ENCODE data around the gene NPFFR1.

NPFFR1 gene

GRCh38 chr10:70277396-70278030 is 6.3 kb downstream of the NPFFR1 start:
- H3K4me3 ChIP-seq (ENCODE audit: low read depth, low read length): no peak overlapping the region
- DNase-seq (ENCODE audit: low read depth, low spot score): no peak
- no peak for TF ChIP-seq CTCF (IDR thresholded peaks at IDR 0.05; ENCODE audit: insufficient read depth, low read length, missing control alignments)
- ChIA-PET CTCF (interaction anchor here (1.5 kb wide), 1 partner anchor 87 kb away, joined by 8 read pairs; no protein-coding TSS in a partner anchor), POLR2A (no interaction called here)

- ChIA-PET POLR2A (no interaction called here), CTCF (interaction anchor here (0.8 to 1.9 kb wide), 4 partner anchors 9 to 90 kb away, joined by 3 to 6 read pairs (median 4); partner anchors contain the start of gene NPFFR1)
- no peak overlapping the region for H3K4me3 ChIP-seq (ENCODE audit: low read depth, low read length)
- DNase-seq (ENCODE audit: low read depth, low spot score): peak; percentile 57
- TF ChIP-seq CTCF (IDR thresholded peaks at IDR 0.05; ENCODE audit: insufficient read depth, low read length, missing control alignments): no peak
Measured at GRCh38 chr10:70274643-70275042, 9.2 kb downstream of the NPFFR1 start.

GRCh38 chr10:70272925-70273316 is 10.9 kb downstream of the NPFFR1 start:
- peak; percentile 23 for TF ChIP-seq CTCF (IDR thresholded peaks at IDR 0.05; ENCODE audit: insufficient read depth, low read length, missing control alignments)
- no peak overlapping the region for H3K4me3 ChIP-seq (ENCODE audit: low read depth, low read length)
- ChIA-PET CTCF (interaction anchor here (0.9 to 2.0 kb wide), 16 partner anchors 9 to 100 kb away, joined by 3 to 13 read pairs (median 3); partner anchors contain the start of gene NPFFR1), POLR2A (no interaction called here)
- no peak for DNase-seq (ENCODE audit: low read depth, low spot score)

GRCh38 chr10:70271996-70272924 is 11.5 kb downstream of the NPFFR1 start:
- DNase-seq (ENCODE audit: low read depth, low spot score): no peak
- CTCF ChIA-PET: interaction anchor here (1.1 to 2.0 kb wide), 13 partner anchors 9 to 92 kb away, joined by 3 to 13 read pairs (median 4); partner anchors contain the start of gene NPFFR1
- no peak for TF ChIP-seq CTCF (IDR thresholded peaks at IDR 0.05; ENCODE audit: insufficient read depth, low read length, missing control alignments)
- POLR2A ChIA-PET: no interaction called here
- no peak overlapping the region for H3K4me3 ChIP-seq (ENCODE audit: low read depth, low read length)

GRCh38 chr10:70270952-70271351 is 12.9 kb downstream of the NPFFR1 start:
- TF ChIP-seq CTCF (IDR thresholded peaks at IDR 0.05; ENCODE audit: insufficient read depth, low read length, missing control alignments): no peak
- no peak overlapping the region for H3K4me3 ChIP-seq (ENCODE audit: low read depth, low read length)
- CTCF ChIA-PET: interaction anchor here (1.1 to 1.6 kb wide), 2 partner anchors 10 to 12 kb away, joined by 3 to 4 read pairs; no protein-coding TSS in a partner anchor
- POLR2A ChIA-PET: no interaction called here
- no peak for DNase-seq (ENCODE audit: low read depth, low spot score)

GRCh38 chr10:70269741-70270140 is 14.1 kb downstream of the NPFFR1 start:
- ChIA-PET CTCF (interaction anchor here (0.7 to 3.7 kb wide), 6 partner anchors 11 to 95 kb away, joined by 3 to 13 read pairs (median 4); no protein-coding TSS in a partner anchor), POLR2A (no interaction called here)
- DNase-seq (ENCODE audit: low read depth, low spot score): no peak
- H3K4me3 ChIP-seq (ENCODE audit: low read depth, low read length): no peak overlapping the region
- TF ChIP-seq CTCF (IDR thresholded peaks at IDR 0.05; ENCODE audit: insufficient read depth, low read length, missing control alignments): no peak

All from AG04449 (cell line).